ENCODE data around the gene C1orf122. TPM values are rescaled to one million over a fixed set of nuclear protein-coding genes. Genes with fewer than 3 reads are reported as not detected.

The C1orf122 gene
- total and polyA plus RNA-seq, 10 of the 15 experiments (the other 5 are each of a cell fraction or from before 2014, with no cell fraction given), result 1.6 to 35.8 (median 14.8) TPM

- Histone ChIP-seq H3K36me3 (ENCODE audit: control insufficient read depth in 2 of 2, insufficient read depth in 2 of 2, low read length in 1 of 2) (no peaks in the 10 kb centered on the region), H3K27me3 (replicated peaks in 1 of 2; ENCODE audit: control insufficient read depth in 2 of 2, insufficient read depth in 2 of 2, low read length in 1 of 2) (no peaks in the 10 kb centered on the region; a peak in 1 of 4 replicates), H3K27ac (ENCODE audit: control insufficient read depth, insufficient read depth) (no peak overlapping the region), H3K9ac (ENCODE audit: control insufficient read depth, insufficient read depth, low read length) (no peak overlapping the region), H3K4me1 (ENCODE audit: control insufficient read depth, insufficient read depth, low read length) (peaks cover 17% of the 10 kb centered on the region), H3K79me2 (ENCODE audit: control insufficient read depth, insufficient read depth, low read length) (no peaks in the 10 kb centered on the region; the same call in 1 of the 2 replicates), H3K4me3 (peak overlapping the region; percentile 55), H3K4me2 (ENCODE audit: control insufficient read depth, insufficient read depth) (peak overlapping the region; percentile 85), H3K9me3 (replicated peaks; ENCODE audit: control insufficient read depth, insufficient read depth, low read length) (no peaks in the 10 kb centered on the region), H2AFZ (ENCODE audit: control insufficient read depth, low read depth, low read length) (peak overlapping the region; percentile 12; the same call in 1 of the 2 replicates), H4K20me1 (ENCODE audit: control insufficient read depth, insufficient read depth) (no peaks in the 10 kb centered on the region)
- BruUV-seq (replicated peaks), result no TSS peak
- FAIRE-seq (peak; percentile 7), ATAC-seq (peak; percentile 11; the same call in 2 of the 3 replicates), DNase-seq (ENCODE audit: low read depth, low spot score) (no peak)
- TF ChIP-seq CTCF (IDR thresholded peaks at IDR 0.05 in 2 of 3, conservative IDR thresholded peaks at IDR 0.05 in 1 of 3; ENCODE audit: control insufficient read depth in 2 of 3, extremely low read depth in 1 of 3, insufficient read depth in 1 of 3, low read depth in 3 of 3, low read length in 3 of 3) (peak in 2 of 3 experiments; percentile 3 to 17; a peak in 1 of 6 replicates), USF1 (IDR thresholded peaks at IDR 0.05; ENCODE audit: borderline replicate concordance, extremely low read length, insufficient read depth, low read depth, low read length) (no peak), ZBTB11 (CRISPR knock-in tag; IDR thresholded peaks at IDR 0.05) (no peak), RELA (IDR thresholded peaks at IDR 0.05; ENCODE audit: borderline replicate concordance, partially characterized antibody) (no peak)
- ChIA-PET POLR2A (no interaction called here), CTCF (interaction anchor here (0.7 to 1.1 kb wide), 3 partner anchors 57 to 113 kb away, joined by 4 read pairs; no protein-coding TSS in a partner anchor), SMC1A (ENCODE audit: uncharacterized antibody, unreplicated experiment) (interaction anchor here (0.7 kb wide), 1 partner anchor 17 kb away, joined by 4 read pairs; no protein-coding TSS in a partner anchor), RAD21 (ENCODE audit: unreplicated experiment) (interaction anchor here (1.3 to 1.4 kb wide), 2 partner anchors 13 to 65 kb away, joined by 4 read pairs; partner anchors contain the start of genes C1orf122, MTF1 and YRDC)
- 11% methylated on average over 52 of the region's 59 CpGs for WGBS (ENCODE audit: insufficient coverage, insufficient replicate concordance, low lambda C conversion rate, missing lambda C conversion rate)
- in situ Hi-C loops (cut with MboI) (no loop called here), intact Hi-C loops (cut with micrococcal nuclease; ENCODE audit: unreplicated experiment) (loop anchor here (5.0 kb wide), 1 partner anchor 97 kb away; no protein-coding TSS in a partner anchor)
These were observed 12.9 kb upstream of the C1orf122 start for GRCh38 chr1:37794372-37795339.
